Lower leg skin (tissue), 3 donors: ENCODE measurements around the gene KIF1A.

Experiments
- POLR2A ChIP-seq, 2 donors: fragments of 450-650 bp; IDR thresholded peaks; one replicate each; pipeline ENCODE4 v1.6.1; 2016 to 2017; ENCODE audit warnings: antibody characterized with exemption in 2 of 2, mild to moderate bottlenecking in 1 of 2, moderate library complexity in 1 of 2
- TF ChIP-seq, protein P1 (sequence below), 3 donors: fragments of 450-650 bp; IDR thresholded peaks; one replicate each; pipeline ENCODE4 v1.5.1; 2016; ENCODE audit warnings: antibody characterized with exemption in 3 of 3, mild to moderate bottlenecking in 3 of 3, moderate library complexity in 2 of 3

DNA sequence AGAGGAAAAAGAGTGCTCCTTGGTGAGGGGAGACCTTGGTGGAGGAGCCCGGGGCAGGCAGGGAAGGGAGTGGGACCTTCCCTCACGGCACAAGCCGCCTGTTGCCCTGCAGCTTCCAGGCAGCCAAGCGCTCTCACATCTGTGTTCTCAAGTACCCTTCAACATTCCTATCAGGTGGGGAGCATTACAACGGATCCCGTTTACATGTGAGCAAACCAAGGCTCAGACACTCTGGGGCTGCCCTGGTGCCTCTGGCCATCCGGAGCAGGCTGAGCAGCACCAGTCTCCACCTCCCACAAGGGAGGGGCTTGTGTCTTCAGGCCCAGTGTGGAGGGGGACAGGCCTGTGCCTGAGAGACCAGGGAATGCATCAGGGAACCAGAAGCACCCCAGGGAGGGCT is 70.5 kb downstream of the KIF1A start:
- TF ChIP-seq, protein P1, sequence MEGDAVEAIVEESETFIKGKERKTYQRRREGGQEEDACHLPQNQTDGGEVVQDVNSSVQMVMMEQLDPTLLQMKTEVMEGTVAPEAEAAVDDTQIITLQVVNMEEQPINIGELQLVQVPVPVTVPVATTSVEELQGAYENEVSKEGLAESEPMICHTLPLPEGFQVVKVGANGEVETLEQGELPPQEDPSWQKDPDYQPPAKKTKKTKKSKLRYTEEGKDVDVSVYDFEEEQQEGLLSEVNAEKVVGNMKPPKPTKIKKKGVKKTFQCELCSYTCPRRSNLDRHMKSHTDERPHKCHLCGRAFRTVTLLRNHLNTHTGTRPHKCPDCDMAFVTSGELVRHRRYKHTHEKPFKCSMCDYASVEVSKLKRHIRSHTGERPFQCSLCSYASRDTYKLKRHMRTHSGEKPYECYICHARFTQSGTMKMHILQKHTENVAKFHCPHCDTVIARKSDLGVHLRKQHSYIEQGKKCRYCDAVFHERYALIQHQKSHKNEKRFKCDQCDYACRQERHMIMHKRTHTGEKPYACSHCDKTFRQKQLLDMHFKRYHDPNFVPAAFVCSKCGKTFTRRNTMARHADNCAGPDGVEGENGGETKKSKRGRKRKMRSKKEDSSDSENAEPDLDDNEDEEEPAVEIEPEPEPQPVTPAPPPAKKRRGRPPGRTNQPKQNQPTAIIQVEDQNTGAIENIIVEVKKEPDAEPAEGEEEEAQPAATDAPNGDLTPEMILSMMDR (IDR thresholded peaks at IDR 0.05): no peak
- no peak for TF ChIP-seq POLR2A (IDR thresholded peaks at IDR 0.05)
